IPS-18c (cell line): ENCODE data around the gene SAMHD1.
"Not testable (repeated sequence)": the region's sequence is repeated elsewhere in the genome, so short reads cannot be mapped to it uniquely, and the experiment has no call there.

Experiments
- H3K4me3 ChIP-seq: 2 replicates; pipeline ENCODE4 v1.7.0; 2013; ENCODE audit warnings: low read depth, mild to moderate bottlenecking, low read length, moderate library complexity; ENCODE audit not compliant: insufficient read depth
- H3K9me3 ChIP-seq: one replicate; pipeline ENCODE4 v1.6.1; 2013; ENCODE audit warnings: mild to moderate bottlenecking, low read length, moderate library complexity; ENCODE audit not compliant: control insufficient read depth, insufficient read depth

Gene SAMHD1

DNA sequence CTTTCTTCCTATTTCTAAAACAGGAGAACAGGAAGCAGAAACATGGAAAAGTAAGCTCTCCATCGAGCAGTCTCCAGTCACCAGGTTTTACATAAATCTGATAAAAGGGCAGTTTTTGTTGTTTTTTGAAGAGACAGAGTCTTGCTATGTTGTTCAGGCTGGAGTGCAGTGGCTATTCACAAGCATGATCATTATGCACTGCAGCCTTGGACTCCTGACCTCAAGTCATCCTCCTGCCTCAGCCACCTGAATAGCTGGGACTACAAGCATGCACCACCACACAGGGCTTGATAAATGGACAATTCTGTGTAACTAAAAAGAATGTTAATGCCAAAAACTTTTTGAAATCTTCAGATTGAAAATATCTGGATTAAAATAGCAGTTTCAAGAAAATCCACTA lies 23.8 kb downstream of the SAMHD1 start:
- no peak overlapping the region for H3K4me3 ChIP-seq
- no peaks in the 10 kb centered on the region for H3K9me3 ChIP-seq

- H3K9me3 ChIP-seq, result no peaks in the 10 kb centered on the region
- no peak overlapping the region for H3K4me3 ChIP-seq
Measured at GRCh38 chr20:36926653-36927200, 24.8 kb downstream of the SAMHD1 start.

- Histone ChIP-seq H3K4me3 (no peak overlapping the region), H3K9me3 (no peaks in the 10 kb centered on the region)
Measured at GRCh38 chr20:36925234-36925633, 26.3 kb downstream of the SAMHD1 start.

GRCh38 chr20:36924167-36925045 lies 27.1 kb downstream of the SAMHD1 start:
- H3K9me3 ChIP-seq, result no peaks in the 10 kb centered on the region
- H3K4me3 ChIP-seq, result no peak overlapping the region

DNA sequence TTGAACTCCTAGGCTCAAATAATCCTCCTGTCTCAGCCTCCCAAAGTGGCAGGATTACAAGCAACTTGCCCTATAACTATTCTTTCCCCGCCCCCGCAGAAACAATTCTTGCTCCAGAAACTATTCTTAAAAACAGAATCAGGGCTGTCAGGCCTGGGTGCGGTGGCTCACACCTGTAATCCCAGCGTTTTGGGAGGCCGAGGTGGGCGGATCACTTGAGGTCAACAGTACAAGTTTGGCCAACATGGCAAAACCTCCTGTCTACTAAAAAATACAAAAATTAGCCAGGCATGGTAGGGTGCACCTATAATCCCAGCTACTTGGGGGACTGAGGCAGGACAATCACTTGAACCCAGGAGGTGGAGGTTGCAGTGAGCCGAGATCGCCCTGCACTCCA lies 31.2 kb downstream of the SAMHD1 start:
- no peak overlapping the region for H3K4me3 ChIP-seq
- peaks cover 2% of the 10 kb centered on the region for H3K9me3 ChIP-seq

DNA sequence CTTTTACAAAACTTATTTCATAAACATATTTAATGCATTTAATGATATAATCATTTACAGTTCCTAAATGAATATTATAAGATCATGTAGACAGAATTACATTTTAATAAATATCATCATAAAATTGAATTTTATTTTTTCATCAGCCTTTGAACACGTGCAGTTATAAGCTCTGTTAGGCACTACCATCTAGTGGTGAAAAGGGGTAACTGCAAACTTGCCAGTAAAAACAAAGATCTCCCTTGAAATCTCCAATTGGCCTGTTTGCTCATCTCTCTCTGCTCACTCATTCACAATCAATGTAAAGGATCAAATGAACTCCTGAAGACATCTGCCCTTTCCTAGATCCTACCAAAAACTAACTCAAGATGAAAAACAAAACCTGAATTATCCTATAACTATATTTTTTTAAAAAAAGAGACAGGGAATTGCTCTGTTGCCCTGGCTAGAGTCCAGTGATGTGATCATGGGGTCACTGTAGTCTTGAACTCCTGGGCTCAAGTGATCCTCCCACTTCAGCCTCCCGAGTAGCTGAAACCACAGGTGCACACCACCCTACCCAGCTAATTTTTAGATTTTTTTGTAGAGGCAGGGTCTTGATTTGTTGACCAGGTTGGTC lies 31.7 kb downstream of the SAMHD1 start:
- Histone ChIP-seq H3K4me3 (no peak overlapping the region), H3K9me3 (peaks cover 2% of the 10 kb centered on the region)

- no peak overlapping the region for H3K4me3 ChIP-seq
- peaks cover 2% of the 10 kb centered on the region for H3K9me3 ChIP-seq
Measured at GRCh38 chr20:36917943-36918342, 33.6 kb downstream of the SAMHD1 start.

GRCh38 chr20:36917240-36917639 lies 34.3 kb downstream of the SAMHD1 start:
- no peak overlapping the region for H3K4me3 ChIP-seq
- peaks cover 2% of the 10 kb centered on the region for H3K9me3 ChIP-seq

GRCh38 chr20:36916199-36916598 lies 35.3 kb downstream of the SAMHD1 start:
- H3K4me3 ChIP-seq, result no peak overlapping the region
- H3K9me3 ChIP-seq, result peaks cover 2% of the 10 kb centered on the region

DNA sequence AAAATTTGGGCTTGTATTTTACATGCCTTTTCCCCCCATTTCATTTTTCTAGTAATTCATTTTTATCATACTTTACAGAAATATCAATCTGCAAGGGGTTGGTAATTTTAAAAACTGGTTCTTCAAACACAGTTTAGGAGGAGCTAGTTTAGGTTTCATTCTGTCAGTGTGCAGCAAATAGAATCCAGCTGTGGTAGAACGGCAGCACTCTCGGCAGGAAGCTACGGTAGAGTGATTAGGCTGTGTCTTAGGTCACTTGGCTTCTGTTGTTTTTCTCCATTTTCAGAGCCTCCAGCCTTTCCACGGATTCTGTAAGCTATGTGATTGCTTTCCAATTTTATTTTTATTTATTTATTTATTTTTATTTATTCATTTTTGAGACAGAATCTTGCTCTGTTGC lies 42.9 kb downstream of the SAMHD1 start:
- Histone ChIP-seq H3K4me3 (no peak overlapping the region), H3K9me3 (no peaks in the 10 kb centered on the region)

- not testable (repeated sequence) for H3K4me3 ChIP-seq, H3K9me3 ChIP-seq
Measured at GRCh38 chr20:36906086-36906485, 45.4 kb downstream of the SAMHD1 start.

- H3K9me3 ChIP-seq, H3K4me3 ChIP-seq: not testable (repeated sequence)
Measured at GRCh38 chr20:36905566-36905965, 45.9 kb downstream of the SAMHD1 start.

DNA sequence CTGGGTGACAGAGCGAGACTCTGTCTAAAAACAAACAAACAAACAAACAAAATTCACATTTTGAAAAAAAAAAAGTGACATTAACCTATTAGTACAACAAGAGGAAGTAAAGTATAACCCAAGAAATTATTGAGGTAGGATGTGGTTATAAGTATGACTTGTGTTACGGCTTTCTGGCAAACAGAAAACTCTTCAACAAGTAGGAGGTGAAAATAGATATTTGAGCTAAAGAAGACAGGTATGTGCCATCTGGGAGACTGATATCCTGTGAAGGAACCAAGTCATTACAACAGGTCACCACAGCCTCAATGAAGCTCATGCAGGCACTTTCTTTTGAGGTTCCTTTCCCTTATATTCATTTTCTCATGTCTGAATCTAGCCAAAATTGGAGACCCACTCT lies 46.8 kb downstream of the SAMHD1 start:
- Histone ChIP-seq H3K4me3 (no peak overlapping the region), H3K9me3 (no peaks in the 10 kb centered on the region)

GRCh38 chr20:36895036-36895435 lies 56.5 kb downstream of the SAMHD1 start:
- Histone ChIP-seq H3K4me3 (no peak overlapping the region), H3K9me3 (no peaks in the 10 kb centered on the region)

GRCh38 chr20:36893801-36894200 lies 57.7 kb downstream of the SAMHD1 start:
- Histone ChIP-seq H3K9me3 (no peaks in the 10 kb centered on the region), H3K4me3 (no peak overlapping the region)

DNA sequence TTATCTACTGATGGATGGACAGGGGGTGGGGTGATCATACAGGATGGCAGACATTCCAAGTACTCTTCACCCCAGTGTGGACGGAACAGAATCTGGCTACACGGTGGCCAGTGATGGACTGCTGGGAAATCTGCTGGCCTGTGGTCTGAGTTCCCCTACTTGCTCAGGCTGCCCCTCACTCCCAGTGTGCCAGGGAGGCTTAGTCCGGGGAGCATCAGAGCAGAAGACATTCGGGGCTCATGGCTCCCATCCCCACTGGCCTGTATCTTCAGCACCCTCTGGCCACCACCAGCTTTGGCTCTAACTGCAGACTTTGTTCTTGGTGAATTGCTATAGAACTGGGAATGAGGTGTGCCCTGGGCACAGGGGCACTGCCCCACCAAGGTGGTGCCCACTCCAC lies 60.3 kb downstream of the SAMHD1 start:
- Histone ChIP-seq H3K9me3 (no peaks in the 10 kb centered on the region), H3K4me3 (no peak overlapping the region)

DNA sequence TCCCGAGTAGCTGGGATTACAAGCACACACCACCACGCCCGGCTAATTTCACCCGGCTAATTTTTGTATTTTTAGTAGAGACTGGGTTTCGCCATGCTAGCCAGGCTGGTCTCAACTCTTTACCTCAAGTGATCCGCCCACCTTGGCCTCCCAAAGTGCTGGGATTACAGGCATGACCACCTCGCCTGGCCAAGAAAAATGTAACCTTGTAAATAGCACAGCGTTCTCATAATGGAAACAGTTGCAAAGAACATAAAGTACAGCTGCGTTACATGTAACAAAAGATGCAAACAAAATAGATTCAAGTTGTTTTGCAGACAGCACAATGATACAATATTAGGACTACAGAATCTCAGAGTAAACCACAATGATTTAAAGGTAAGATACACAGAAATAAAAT lies 60.9 kb downstream of the SAMHD1 start:
- H3K4me3 ChIP-seq, result no peak overlapping the region
- H3K9me3 ChIP-seq, result no peaks in the 10 kb centered on the region

GRCh38 chr20:36888880-36889516 lies 62.5 kb downstream of the SAMHD1 start:
- no peaks in the 10 kb centered on the region for H3K9me3 ChIP-seq
- H3K4me3 ChIP-seq, result no peak overlapping the region
